ENCODE data around the gene EXT2.

The EXT2 gene

DNA sequence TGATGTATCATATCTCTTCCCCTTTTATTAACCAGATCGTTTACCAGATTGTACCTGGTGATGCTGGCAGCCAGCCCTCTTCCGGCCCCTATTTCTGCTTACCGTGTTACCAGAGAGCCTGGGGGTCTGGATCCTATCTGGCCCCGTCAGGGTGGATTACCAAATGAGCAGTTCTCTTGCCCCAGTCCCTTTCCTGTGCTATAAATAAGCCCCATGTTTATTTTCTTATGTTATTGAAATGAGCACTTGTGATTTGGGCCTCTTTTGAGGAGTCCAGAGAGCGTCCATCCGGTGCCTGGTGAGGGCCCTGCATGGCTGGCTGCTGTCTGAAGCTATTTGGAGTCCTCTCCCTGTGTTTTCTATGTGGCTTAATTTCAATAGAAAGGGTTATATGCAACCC lies 154.9 kb downstream of the EXT2 start:
- no peak for DNase-seq (ENCODE audit: extremely low read depth, insufficient read length)
- Histone ChIP-seq H3K4me3 (replicated peaks; ENCODE audit: low read depth, low read length) (no peak overlapping the region), H3K36me3 (ENCODE audit: control insufficient read depth, insufficient read depth, low read length) (no peaks in the 10 kb centered on the region), H3K27me3 (replicated peaks; ENCODE audit: control insufficient read depth, insufficient read depth, low read length) (no peaks in the 10 kb centered on the region)
- TF ChIP-seq CTCF (IDR thresholded peaks at IDR 0.05; ENCODE audit: insufficient read depth, low read length, poor library complexity, severe bottlenecking): no peak

- Histone ChIP-seq H3K4me3 (replicated peaks; ENCODE audit: low read depth, low read length) (no peak overlapping the region), H3K36me3 (ENCODE audit: control insufficient read depth, insufficient read depth, low read length) (no peaks in the 10 kb centered on the region), H3K27me3 (replicated peaks; ENCODE audit: control insufficient read depth, insufficient read depth, low read length) (no peaks in the 10 kb centered on the region)
- no peak for DNase-seq (ENCODE audit: extremely low read depth, insufficient read length)
- TF ChIP-seq CTCF (IDR thresholded peaks at IDR 0.05; ENCODE audit: insufficient read depth, low read length, poor library complexity, severe bottlenecking): no peak
Observed at GRCh38 chr11:44252999-44253602, 157.6 kb downstream of the EXT2 start.

- DNase-seq (ENCODE audit: extremely low read depth, insufficient read length): no peak
- Histone ChIP-seq H3K36me3 (ENCODE audit: control insufficient read depth, insufficient read depth, low read length) (no peaks in the 10 kb centered on the region), H3K27me3 (replicated peaks; ENCODE audit: control insufficient read depth, insufficient read depth, low read length) (no peaks in the 10 kb centered on the region), H3K4me3 (replicated peaks; ENCODE audit: low read depth, low read length) (no peak overlapping the region)
- TF ChIP-seq CTCF (IDR thresholded peaks at IDR 0.05; ENCODE audit: insufficient read depth, low read length, poor library complexity, severe bottlenecking): no peak
Observed at GRCh38 chr11:44255406-44256071, 160.1 kb downstream of the EXT2 start.

GRCh38 chr11:44256673-44257291 lies 161.3 kb downstream of the EXT2 start:
- TF ChIP-seq CTCF (IDR thresholded peaks at IDR 0.05; ENCODE audit: insufficient read depth, low read length, poor library complexity, severe bottlenecking): no peak
- no peak overlapping the region for H3K4me3 ChIP-seq (replicated peaks; ENCODE audit: low read depth, low read length)
- no peaks in the 10 kb centered on the region for H3K36me3 ChIP-seq (ENCODE audit: control insufficient read depth, insufficient read depth, low read length)
- no peak for DNase-seq (ENCODE audit: extremely low read depth, insufficient read length)
- no peaks in the 10 kb centered on the region for H3K27me3 ChIP-seq (replicated peaks; ENCODE audit: control insufficient read depth, insufficient read depth, low read length)

- Histone ChIP-seq H3K36me3 (ENCODE audit: control insufficient read depth, insufficient read depth, low read length) (no peaks in the 10 kb centered on the region), H3K4me3 (replicated peaks; ENCODE audit: low read depth, low read length) (no peak overlapping the region), H3K27me3 (replicated peaks; ENCODE audit: control insufficient read depth, insufficient read depth, low read length) (no peaks in the 10 kb centered on the region; the same call in 1 of the 2 replicates)
- no peak for DNase-seq (ENCODE audit: extremely low read depth, insufficient read length)
- no peak for TF ChIP-seq CTCF (IDR thresholded peaks at IDR 0.05; ENCODE audit: insufficient read depth, low read length, poor library complexity, severe bottlenecking)
Observed at GRCh38 chr11:44257338-44258189, 162.1 kb downstream of the EXT2 start.
